ENCODE data around the gene ACADM.
"Not testable (repeated sequence)": the region's sequence is repeated elsewhere in the genome, so short reads cannot be mapped to it uniquely, and the experiment has no call there.

The ACADM gene

GRCh38 chr1:75736016-75736415 lies 11.5 kb downstream of the ACADM start:
- Histone ChIP-seq H3K4me3 (ENCODE audit: low read depth in 1 of 2, low read length in 2 of 2) (no peak overlapping the region), H3K4me1 (ENCODE audit: control insufficient read depth in 1 of 2, insufficient read depth in 2 of 2, low read length in 2 of 2) (no peaks in the 10 kb centered on the region), H3K9me3 (ENCODE audit: control insufficient read depth in 1 of 2, low read length in 2 of 2) (no peaks in the 10 kb centered on the region), H3K27ac (ENCODE audit: low read length) (no peak overlapping the region), H3K27me3 (ENCODE audit: low read depth, low read length) (no peaks in the 10 kb centered on the region), H3K36me3 (ENCODE audit: control insufficient read depth in 1 of 2, insufficient read depth in 2 of 2, low read length in 2 of 2) (peaks cover 26 to 36% of the 10 kb centered on the region in 2 donors)

DNA sequence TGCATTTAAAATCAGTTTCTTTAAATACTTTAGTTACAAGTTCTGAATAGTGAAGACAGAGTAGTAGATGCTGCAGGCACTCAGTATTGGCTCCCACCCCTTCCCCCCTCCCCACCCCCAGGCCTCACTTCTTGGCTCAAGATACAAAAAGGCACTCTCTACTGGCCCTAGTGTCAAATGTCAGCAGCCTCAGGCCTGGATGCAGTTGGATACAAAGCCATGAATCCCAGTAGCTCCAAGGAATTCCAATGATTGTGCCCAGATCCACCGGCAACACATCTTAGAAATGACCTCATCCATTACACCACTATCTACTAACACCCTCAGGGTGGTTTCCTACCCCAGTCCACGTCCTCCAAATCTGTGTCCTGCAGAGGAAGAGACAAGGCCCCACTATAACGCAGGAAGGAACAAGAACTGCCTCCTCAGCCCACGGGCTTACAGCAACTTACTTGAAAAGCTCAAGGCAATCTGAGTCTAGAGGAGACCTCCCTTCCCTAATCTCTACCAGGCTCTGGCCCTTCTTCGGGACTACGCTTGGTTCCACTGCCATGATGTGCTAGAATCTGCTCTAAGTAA lies 17.6 kb downstream of the ACADM start:
- H3K4me3 ChIP-seq (ENCODE audit: low read depth in 1 of 2, low read length in 2 of 2): no peak overlapping the region
- H3K27ac ChIP-seq (ENCODE audit: low read length): no peak overlapping the region
- H3K4me1 ChIP-seq (ENCODE audit: control insufficient read depth in 1 of 2, insufficient read depth in 2 of 2, low read length in 2 of 2): no peaks in the 10 kb centered on the region
- H3K36me3 ChIP-seq (ENCODE audit: control insufficient read depth in 1 of 2, insufficient read depth in 2 of 2, low read length in 2 of 2): peaks cover 17 to 56% of the 10 kb centered on the region in 2 donors
- no peaks in the 10 kb centered on the region for H3K27me3 ChIP-seq (ENCODE audit: low read depth, low read length)
- no peaks in the 10 kb centered on the region for H3K9me3 ChIP-seq (ENCODE audit: control insufficient read depth in 1 of 2, low read length in 2 of 2)

DNA sequence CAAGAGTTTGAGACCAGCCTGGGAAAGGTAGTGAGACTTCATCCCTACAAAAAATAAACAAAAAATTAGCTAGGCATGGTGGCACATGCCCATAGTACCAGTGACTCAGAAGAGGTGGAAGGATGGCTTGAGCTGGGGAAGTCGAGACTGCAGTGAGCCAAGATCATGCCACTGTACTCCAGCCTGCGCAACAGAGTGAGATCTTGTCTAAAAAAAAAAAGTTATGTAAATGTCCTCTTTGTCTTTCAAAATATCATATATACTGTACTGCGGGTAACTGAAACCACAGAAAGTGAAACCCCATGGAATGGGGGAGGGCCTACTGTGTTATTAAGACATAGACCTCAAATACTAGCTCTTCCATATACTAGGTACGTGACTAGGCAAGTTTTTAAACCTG lies 20.8 kb downstream of the ACADM start:
- H3K4me3 ChIP-seq (ENCODE audit: low read depth in 1 of 2, low read length in 2 of 2): no peak overlapping the region
- no peak overlapping the region for H3K27ac ChIP-seq (ENCODE audit: low read length)
- H3K36me3 ChIP-seq (ENCODE audit: control insufficient read depth in 1 of 2, insufficient read depth in 2 of 2, low read length in 2 of 2): peaks cover 14 to 44% of the 10 kb centered on the region in 2 donors
- H3K27me3 ChIP-seq (ENCODE audit: low read depth, low read length): no peaks in the 10 kb centered on the region
- no peaks in the 10 kb centered on the region for H3K4me1 ChIP-seq (ENCODE audit: control insufficient read depth in 1 of 2, insufficient read depth in 2 of 2, low read length in 2 of 2)
- H3K9me3 ChIP-seq (ENCODE audit: control insufficient read depth in 1 of 2, low read length in 2 of 2): no peaks in the 10 kb centered on the region

DNA sequence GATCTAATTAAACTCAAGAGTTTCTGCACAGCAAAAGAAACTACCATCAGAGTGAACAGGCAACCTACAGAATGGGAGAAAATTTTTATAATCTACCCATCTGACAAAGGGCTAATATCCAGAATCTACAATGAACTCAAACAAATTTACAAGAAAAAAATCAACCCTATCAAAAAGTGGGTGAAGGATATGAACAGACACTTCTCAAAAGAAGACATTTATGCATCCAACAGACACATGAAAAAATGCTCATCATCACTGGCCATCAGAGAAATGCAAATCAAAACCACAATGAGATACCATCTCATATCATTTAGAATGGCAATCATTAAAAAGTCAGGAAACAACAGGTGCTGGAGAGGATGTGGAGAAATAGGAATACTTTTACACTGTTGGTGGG lies 32.7 kb downstream of the ACADM start:
- H3K27me3 ChIP-seq (ENCODE audit: low read depth, low read length); H3K4me3 ChIP-seq (ENCODE audit: low read depth in 1 of 2, low read length in 2 of 2); H3K4me1 ChIP-seq (ENCODE audit: control insufficient read depth in 1 of 2, insufficient read depth in 2 of 2, low read length in 2 of 2); H3K27ac ChIP-seq (ENCODE audit: low read length); H3K9me3 ChIP-seq (ENCODE audit: control insufficient read depth in 1 of 2, low read length in 2 of 2): not testable (repeated sequence)
- H3K36me3 ChIP-seq (ENCODE audit: control insufficient read depth in 1 of 2, insufficient read depth in 2 of 2, low read length in 2 of 2): peaks cover 0 to 29% of the 10 kb centered on the region in 2 donors

- H3K4me3 ChIP-seq (ENCODE audit: low read depth in 1 of 2, low read length in 2 of 2); H3K27me3 ChIP-seq (ENCODE audit: low read depth, low read length); H3K9me3 ChIP-seq (ENCODE audit: control insufficient read depth in 1 of 2, low read length in 2 of 2); H3K4me1 ChIP-seq (ENCODE audit: control insufficient read depth in 1 of 2, insufficient read depth in 2 of 2, low read length in 2 of 2); H3K27ac ChIP-seq (ENCODE audit: low read length): not testable (repeated sequence)
- peaks cover 0 to 28% of the 10 kb centered on the region in 2 donors for H3K36me3 ChIP-seq (ENCODE audit: control insufficient read depth in 1 of 2, insufficient read depth in 2 of 2, low read length in 2 of 2)
These were observed 34.0 kb downstream of the ACADM start for GRCh38 chr1:75758543-75758942.

GRCh38 chr1:75764057-75764655 lies 39.6 kb downstream of the ACADM start:
- Histone ChIP-seq H3K9me3 (ENCODE audit: control insufficient read depth in 1 of 2, low read length in 2 of 2) (no peaks in the 10 kb centered on the region), H3K4me3 (ENCODE audit: low read depth in 1 of 2, low read length in 2 of 2) (no peak overlapping the region), H3K4me1 (ENCODE audit: control insufficient read depth in 1 of 2, insufficient read depth in 2 of 2, low read length in 2 of 2) (no peaks in the 10 kb centered on the region), H3K27me3 (ENCODE audit: low read depth, low read length) (no peaks in the 10 kb centered on the region), H3K36me3 (ENCODE audit: control insufficient read depth in 1 of 2, insufficient read depth in 2 of 2, low read length in 2 of 2) (peaks cover 0 to 20% of the 10 kb centered on the region in 2 donors), H3K27ac (ENCODE audit: low read length) (no peak overlapping the region)

GRCh38 chr1:75765697-75766355 lies 41.3 kb downstream of the ACADM start:
- Histone ChIP-seq H3K36me3 (ENCODE audit: control insufficient read depth in 1 of 2, insufficient read depth in 2 of 2, low read length in 2 of 2) (peaks cover 0 to 20% of the 10 kb centered on the region in 2 donors), H3K27ac (ENCODE audit: low read length) (no peak overlapping the region), H3K4me3 (ENCODE audit: low read depth in 1 of 2, low read length in 2 of 2) (no peak overlapping the region), H3K9me3 (ENCODE audit: control insufficient read depth in 1 of 2, low read length in 2 of 2) (no peaks in the 10 kb centered on the region), H3K4me1 (ENCODE audit: control insufficient read depth in 1 of 2, insufficient read depth in 2 of 2, low read length in 2 of 2) (no peaks in the 10 kb centered on the region), H3K27me3 (ENCODE audit: low read depth, low read length) (no peaks in the 10 kb centered on the region)

DNA sequence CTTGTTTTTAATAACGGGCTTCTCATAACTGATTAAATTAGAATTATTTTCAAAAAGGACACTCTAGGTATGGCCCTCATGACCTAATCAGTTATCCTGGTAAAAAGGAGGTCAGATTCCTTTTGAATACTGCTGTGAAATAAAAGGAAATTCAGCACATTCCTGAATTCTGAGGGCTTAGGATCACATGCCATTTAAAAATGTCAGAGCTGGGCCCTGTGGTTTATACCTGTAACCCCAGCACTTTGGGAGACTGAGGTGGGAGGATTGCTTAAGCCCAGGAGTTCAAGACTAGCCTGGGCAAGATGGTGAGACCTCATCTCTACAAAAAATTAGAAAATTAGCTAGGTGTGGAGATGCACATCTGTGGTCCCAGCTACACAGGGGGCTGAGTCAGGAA lies 43.5 kb downstream of the ACADM start:
- no peaks in the 10 kb centered on the region for H3K27me3 ChIP-seq (ENCODE audit: low read depth, low read length)
- H3K9me3 ChIP-seq (ENCODE audit: control insufficient read depth in 1 of 2, low read length in 2 of 2): no peaks in the 10 kb centered on the region

DNA sequence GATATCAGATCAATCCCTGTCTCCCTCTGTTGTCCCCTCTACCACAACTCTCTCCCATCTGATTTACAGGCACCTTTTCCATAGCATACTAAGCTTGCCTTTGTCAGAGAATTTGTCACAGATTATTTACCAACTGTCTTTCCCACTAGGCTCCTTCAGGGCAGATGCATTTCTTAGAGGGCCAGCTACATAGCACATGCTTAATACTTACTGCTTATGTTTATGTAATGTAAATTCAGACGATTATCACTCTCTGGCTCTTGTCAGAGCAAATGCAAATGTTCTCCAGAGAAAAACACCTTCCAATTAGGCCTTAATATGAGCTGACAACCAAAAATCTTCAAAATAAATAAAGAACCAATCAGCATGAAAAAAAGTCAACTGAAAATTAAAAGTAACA lies 46.3 kb downstream of the ACADM start:
- no peak overlapping the region for H3K27ac ChIP-seq (ENCODE audit: low read length)

More for the DNA sequence above, 43.5 kb downstream of the ACADM start:
- Histone ChIP-seq H3K36me3 (ENCODE audit: control insufficient read depth in 1 of 2, insufficient read depth in 2 of 2, low read length in 2 of 2) (peaks cover 0 to 8% of the 10 kb centered on the region in 2 donors), H3K4me1 (ENCODE audit: control insufficient read depth in 1 of 2, insufficient read depth in 2 of 2, low read length in 2 of 2) (no peaks in the 10 kb centered on the region), H3K4me3 (ENCODE audit: low read depth in 1 of 2, low read length in 2 of 2) (no peak overlapping the region), H3K27ac (ENCODE audit: low read length) (no peak overlapping the region)

DNA sequence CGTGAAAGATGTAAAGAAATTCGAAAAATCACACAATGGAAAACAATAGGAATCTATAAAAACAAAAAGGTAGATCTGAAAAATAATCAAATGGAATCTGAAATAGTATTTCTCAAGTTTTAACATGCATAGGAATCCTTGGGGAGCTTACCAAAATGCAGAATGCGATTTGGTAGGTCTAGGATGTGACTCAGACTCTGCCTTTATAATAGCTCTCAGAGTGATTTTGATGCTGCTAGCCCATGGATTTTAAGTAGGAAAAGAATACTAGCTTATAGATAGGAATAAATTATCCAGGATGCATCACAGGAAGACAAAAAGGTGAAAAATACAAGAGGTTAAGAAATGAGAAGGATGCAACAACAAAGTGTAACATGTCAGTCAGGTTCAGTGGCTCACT lies 47.5 kb downstream of the ACADM start:
- Histone ChIP-seq H3K9me3 (ENCODE audit: control insufficient read depth in 1 of 2, low read length in 2 of 2) (no peaks in the 10 kb centered on the region), H3K4me1 (ENCODE audit: control insufficient read depth in 1 of 2, insufficient read depth in 2 of 2, low read length in 2 of 2) (no peaks in the 10 kb centered on the region), H3K27me3 (ENCODE audit: low read depth, low read length) (no peaks in the 10 kb centered on the region), H3K36me3 (ENCODE audit: control insufficient read depth in 1 of 2, insufficient read depth in 2 of 2, low read length in 2 of 2) (no peaks in the 10 kb centered on the region), H3K4me3 (ENCODE audit: low read depth in 1 of 2, low read length in 2 of 2) (no peak overlapping the region), H3K27ac (ENCODE audit: low read length) (no peak overlapping the region)

More for the DNA sequence above, 46.3 kb downstream of the ACADM start:
- no peak overlapping the region for H3K4me3 ChIP-seq (ENCODE audit: low read depth in 1 of 2, low read length in 2 of 2)
- no peaks in the 10 kb centered on the region for H3K27me3 ChIP-seq (ENCODE audit: low read depth, low read length)
- H3K36me3 ChIP-seq (ENCODE audit: control insufficient read depth in 1 of 2, insufficient read depth in 2 of 2, low read length in 2 of 2): no peaks in the 10 kb centered on the region
- no peaks in the 10 kb centered on the region for H3K4me1 ChIP-seq (ENCODE audit: control insufficient read depth in 1 of 2, insufficient read depth in 2 of 2, low read length in 2 of 2)
- no peaks in the 10 kb centered on the region for H3K9me3 ChIP-seq (ENCODE audit: control insufficient read depth in 1 of 2, low read length in 2 of 2)

DNA sequence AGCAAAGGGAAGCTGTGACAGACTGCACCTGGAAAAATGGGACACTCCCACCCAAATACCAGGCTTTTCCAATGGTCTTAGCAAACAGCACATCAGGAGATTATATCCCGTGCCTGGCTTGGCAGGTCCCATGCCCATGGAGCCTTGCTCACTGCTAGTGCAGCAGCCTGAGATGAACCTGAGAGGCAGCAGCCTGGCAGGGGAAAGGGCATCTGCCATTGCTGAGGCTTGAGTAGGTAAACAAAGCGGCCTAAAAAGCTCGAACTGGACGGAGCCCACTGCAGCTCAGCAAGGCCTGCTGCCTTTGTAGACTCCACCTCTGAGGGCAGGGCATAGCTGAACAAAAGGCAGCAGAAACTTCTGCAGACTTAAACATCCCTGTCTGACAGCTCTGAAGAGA lies 53.3 kb downstream of the ACADM start:
- not testable (repeated sequence) for H3K27ac ChIP-seq (ENCODE audit: low read length); H3K4me3 ChIP-seq (ENCODE audit: low read depth in 1 of 2, low read length in 2 of 2); H3K4me1 ChIP-seq (ENCODE audit: control insufficient read depth in 1 of 2, insufficient read depth in 2 of 2, low read length in 2 of 2); H3K9me3 ChIP-seq (ENCODE audit: control insufficient read depth in 1 of 2, low read length in 2 of 2); H3K36me3 ChIP-seq (ENCODE audit: control insufficient read depth in 1 of 2, insufficient read depth in 2 of 2, low read length in 2 of 2); H3K27me3 ChIP-seq (ENCODE audit: low read depth, low read length)

- H3K36me3 ChIP-seq (ENCODE audit: control insufficient read depth in 1 of 2, insufficient read depth in 2 of 2, low read length in 2 of 2); H3K4me3 ChIP-seq (ENCODE audit: low read depth in 1 of 2, low read length in 2 of 2); H3K4me1 ChIP-seq (ENCODE audit: control insufficient read depth in 1 of 2, insufficient read depth in 2 of 2, low read length in 2 of 2); H3K9me3 ChIP-seq (ENCODE audit: control insufficient read depth in 1 of 2, low read length in 2 of 2); H3K27me3 ChIP-seq (ENCODE audit: low read depth, low read length); H3K27ac ChIP-seq (ENCODE audit: low read length): not testable (repeated sequence)
These were observed 54.2 kb downstream of the ACADM start for GRCh38 chr1:75778694-75779093.
